ENCODE results near the gene ANKAR.
"Not testable (repeated sequence)": the region's sequence is repeated elsewhere in the genome, so short reads cannot be mapped to it uniquely, and the experiment has no call there.

The ANKAR gene

GRCh38 chr2:189674374-189675112 lies at the start of gene ANKAR:
Gene ANKAR (plus strand): TSS chr2:189674670. CDS start chr2:189676491, 1,821 bp downstream.
- peak; percentile 86 for DNase-seq (ENCODE audit: low spot score)

GRCh38 chr2:189625636-189626035 lies 48.8 kb upstream of the ANKAR start:
- DNase-seq (ENCODE audit: low spot score) = no peak

- DNase-seq (ENCODE audit: low spot score) = no peak
Measured at GRCh38 chr2:189627789-189628188, 46.7 kb upstream of the ANKAR start.

GRCh38 chr2:189628817-189629530 lies 45.5 kb upstream of the ANKAR start:
- DNase-seq (ENCODE audit: low spot score) = no peak

- no peak for DNase-seq (ENCODE audit: low spot score)
Measured at GRCh38 chr2:189629531-189630453, 44.7 kb upstream of the ANKAR start.

GRCh38 chr2:189631849-189632248 lies 42.6 kb upstream of the ANKAR start:
- DNase-seq (ENCODE audit: low spot score) = no peak

- DNase-seq (ENCODE audit: low spot score) = no peak
Measured at GRCh38 chr2:189633392-189633811, 41.1 kb upstream of the ANKAR start.

GRCh38 chr2:189635353-189635752 lies 39.1 kb upstream of the ANKAR start:
- DNase-seq (ENCODE audit: low spot score) = no peak

GRCh38 chr2:189638301-189639006 lies 36.0 kb upstream of the ANKAR start:
- no peak for DNase-seq (ENCODE audit: low spot score)

GRCh38 chr2:189639007-189639609 lies 35.4 kb upstream of the ANKAR start:
- no peak for DNase-seq (ENCODE audit: low spot score)

GRCh38 chr2:189641002-189641401 lies 33.5 kb upstream of the ANKAR start:
- DNase-seq (ENCODE audit: low spot score) = no peak

- no peak for DNase-seq (ENCODE audit: low spot score)
Measured at GRCh38 chr2:189641590-189641989, 32.9 kb upstream of the ANKAR start.

GRCh38 chr2:189646521-189646920 lies 27.9 kb upstream of the ANKAR start:
- no peak for DNase-seq (ENCODE audit: low spot score)

GRCh38 chr2:189648846-189649509 lies 25.5 kb upstream of the ANKAR start:
- no peak for DNase-seq (ENCODE audit: low spot score)

- DNase-seq (ENCODE audit: low spot score) = no peak
Measured at GRCh38 chr2:189651284-189651683, 23.2 kb upstream of the ANKAR start.

- not testable (repeated sequence) for DNase-seq (ENCODE audit: low spot score)
Measured at GRCh38 chr2:189653464-189653863, 21.0 kb upstream of the ANKAR start.

GRCh38 chr2:189654641-189655040 lies 19.8 kb upstream of the ANKAR start:
- DNase-seq (ENCODE audit: low spot score) = no peak

GRCh38 chr2:189657867-189658266 lies 16.6 kb upstream of the ANKAR start:
- no peak for DNase-seq (ENCODE audit: low spot score)

- DNase-seq (ENCODE audit: low spot score) = no peak
Measured at GRCh38 chr2:189658306-189659212, 15.9 kb upstream of the ANKAR start.

- no peak for DNase-seq (ENCODE audit: low spot score)
Measured at GRCh38 chr2:189659734-189660133, 14.7 kb upstream of the ANKAR start.

All from pons (tissue), 1 donor.